SK-N-SH treated with all-trans-retinoic acid at 6 μM for 48 hours (cell line): Measurements from ENCODE around the gene PAX1.

Experiments used
- ARNTL ChIP-seq: fragments of 450-650 bp; formaldehyde crosslinking; IDR thresholded peaks from 2 replicates; pipeline ENCODE4 v1.5.0; 2020; ENCODE audit warnings: low read depth, mild to moderate bottlenecking, moderate library complexity, borderline replicate concordance
- GLIS3 ChIP-seq: fragments of 250-450 bp; sonication (Bioruptor Pico); IDR thresholded peaks from 2 replicates; pipeline ENCODE4 v1.5.0; 2020; ENCODE audit warnings: mild to moderate bottlenecking, moderate library complexity
- RARB ChIP-seq: fragments of 250-450 bp; sonication (Bioruptor Pico); IDR thresholded peaks from 2 replicates; pipeline ENCODE4 v1.8.0; 2021; ENCODE audit warnings: mild to moderate bottlenecking, moderate library complexity
- ZFP30 ChIP-seq: fragments of 450-650 bp; formaldehyde crosslinking; IDR thresholded peaks from 2 replicates; pipeline ENCODE4 v1.5.0; 2022; ENCODE audit warnings: mild to moderate bottlenecking, moderate library complexity
- ZNF70 ChIP-seq: fragments of 450-650 bp; formaldehyde crosslinking; IDR thresholded peaks from 2 replicates; pipeline ENCODE4 v1.5.0; 2020; ENCODE audit warnings: mild to moderate bottlenecking, moderate library complexity

DNA sequence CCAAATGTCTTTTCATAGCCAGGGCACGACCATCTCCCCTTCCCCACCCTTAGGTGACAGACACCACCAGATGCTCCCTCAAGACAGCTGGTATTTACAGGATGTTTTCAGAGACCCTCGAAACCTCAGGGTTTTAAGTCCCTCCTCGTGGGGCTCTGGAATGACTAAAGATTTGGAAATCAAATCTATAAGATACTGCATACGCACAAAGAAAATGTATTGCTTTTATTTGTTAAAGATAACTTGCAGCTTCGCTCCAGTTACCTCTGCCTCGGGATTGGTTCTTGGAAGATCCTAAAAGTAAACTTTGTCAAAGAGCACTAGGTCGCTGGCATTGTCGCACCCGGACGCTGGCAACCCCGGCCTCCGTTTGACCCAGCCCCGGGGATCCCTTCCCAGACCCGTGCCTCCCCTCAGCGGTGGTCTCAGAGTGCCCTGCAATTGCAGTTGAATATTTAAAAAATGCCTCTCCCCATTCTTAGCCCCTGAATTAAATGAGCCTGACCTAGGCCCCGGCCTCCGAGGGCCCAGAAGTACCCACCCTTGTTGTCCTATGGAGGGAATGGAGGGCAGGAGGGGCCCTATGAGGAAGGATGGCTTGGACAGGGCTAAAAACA is 7.1 kb downstream of the PAX1 start:
- no peak for TF ChIP-seq ARNTL (CRISPR knock-in tag)
- no peak for TF ChIP-seq GLIS3 (CRISPR knock-in tag)
- TF ChIP-seq ZNF70 (CRISPR knock-in tag): no peak
- TF ChIP-seq ZFP30: no peak
- TF ChIP-seq RARB: no peak
